Fibroblast of the aortic adventitia (primary cell): ENCODE results near the gene TAF1C. TPM values are rescaled to one million over a fixed set of nuclear protein-coding genes. Genes with fewer than 3 reads are reported as not detected.

Source experiments
- DNase-seq: peaks from one replicate; pipeline ENCODE4 v3.0.0-alpha.2; 2010; ENCODE audit warnings: low read depth
- H3K4me3 ChIP-seq: 2 replicates; pipeline ENCODE4 v1.5.1; 2011; ENCODE audit warnings: low read depth, mild to moderate bottlenecking, control low read depth, low read length, moderate library complexity
- total RNA-seq: library from RNA; depleted of rRNA; stranded (reverse); fragments of >200 nt; gene quantifications from 2 replicates; pipeline ENCODE4 v1.2.3, GENCODE V29; 2012; ENCODE audit warnings: low replicate concordance
- TF ChIP-seq, protein P1 (sequence below): IDR thresholded peaks from 2 replicates; pipeline ENCODE4 v1.5.1; 2011; ENCODE audit warnings: mild to moderate bottlenecking, low read length, control low read depth, inconsistent platforms; ENCODE audit not compliant: insufficient read depth

The TAF1C gene
- total RNA-seq, 1 donor, result 19.4 TPM

DNA sequence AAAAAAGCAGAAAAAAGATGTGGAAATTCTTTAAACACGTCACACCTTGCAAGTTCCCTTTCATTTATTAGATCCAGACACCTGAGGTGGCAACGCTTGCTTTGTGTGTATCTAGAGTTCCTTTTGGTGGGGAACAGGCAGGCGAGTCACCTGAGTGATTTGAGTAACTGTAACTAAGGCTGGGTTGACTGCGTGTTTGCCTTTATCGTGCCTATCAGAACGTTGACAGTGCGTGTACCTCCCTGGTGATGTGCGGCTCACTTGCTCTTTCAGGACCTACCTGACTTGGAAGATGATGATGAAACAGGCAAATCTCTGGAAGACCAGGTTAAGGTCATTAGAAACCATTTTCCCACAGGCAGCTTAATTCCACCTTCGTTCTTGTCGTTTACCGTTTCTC lies 12.5 kb downstream of the TAF1C start:
- TF ChIP-seq, protein P1, sequence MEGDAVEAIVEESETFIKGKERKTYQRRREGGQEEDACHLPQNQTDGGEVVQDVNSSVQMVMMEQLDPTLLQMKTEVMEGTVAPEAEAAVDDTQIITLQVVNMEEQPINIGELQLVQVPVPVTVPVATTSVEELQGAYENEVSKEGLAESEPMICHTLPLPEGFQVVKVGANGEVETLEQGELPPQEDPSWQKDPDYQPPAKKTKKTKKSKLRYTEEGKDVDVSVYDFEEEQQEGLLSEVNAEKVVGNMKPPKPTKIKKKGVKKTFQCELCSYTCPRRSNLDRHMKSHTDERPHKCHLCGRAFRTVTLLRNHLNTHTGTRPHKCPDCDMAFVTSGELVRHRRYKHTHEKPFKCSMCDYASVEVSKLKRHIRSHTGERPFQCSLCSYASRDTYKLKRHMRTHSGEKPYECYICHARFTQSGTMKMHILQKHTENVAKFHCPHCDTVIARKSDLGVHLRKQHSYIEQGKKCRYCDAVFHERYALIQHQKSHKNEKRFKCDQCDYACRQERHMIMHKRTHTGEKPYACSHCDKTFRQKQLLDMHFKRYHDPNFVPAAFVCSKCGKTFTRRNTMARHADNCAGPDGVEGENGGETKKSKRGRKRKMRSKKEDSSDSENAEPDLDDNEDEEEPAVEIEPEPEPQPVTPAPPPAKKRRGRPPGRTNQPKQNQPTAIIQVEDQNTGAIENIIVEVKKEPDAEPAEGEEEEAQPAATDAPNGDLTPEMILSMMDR, result no peak
- no peak for DNase-seq
- H3K4me3 ChIP-seq, result no peak overlapping the region

DNA sequence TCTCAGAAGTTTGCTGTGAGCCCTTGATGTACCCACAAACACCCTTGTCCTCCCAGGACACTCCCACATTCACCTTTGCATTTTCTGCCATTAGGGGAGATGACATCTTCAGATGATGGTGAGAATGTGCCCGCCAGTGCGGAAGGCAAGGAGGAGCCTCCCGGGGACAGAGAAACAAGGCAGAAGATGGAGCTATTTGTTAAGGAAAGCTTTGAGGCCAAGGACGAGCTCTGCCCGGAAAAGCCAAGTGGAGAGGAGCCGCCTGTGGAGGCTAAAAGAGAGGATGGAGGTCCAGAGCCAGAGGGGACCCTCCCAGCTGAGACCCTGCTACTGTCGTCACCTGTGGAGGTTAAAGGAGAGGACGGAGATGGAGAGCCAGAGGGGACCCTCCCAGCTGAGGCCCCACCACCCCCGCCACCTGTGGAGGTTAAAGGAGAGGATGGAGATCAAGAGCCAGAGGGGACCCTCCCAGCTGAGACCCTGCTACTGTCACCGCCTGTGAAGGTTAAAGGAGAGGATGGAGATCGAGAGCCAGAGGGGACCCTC lies 17.0 kb downstream of the TAF1C start:
- no peak for DNase-seq
- TF ChIP-seq, protein P1, result no peak
- H3K4me3 ChIP-seq, result no peak overlapping the region

DNA sequence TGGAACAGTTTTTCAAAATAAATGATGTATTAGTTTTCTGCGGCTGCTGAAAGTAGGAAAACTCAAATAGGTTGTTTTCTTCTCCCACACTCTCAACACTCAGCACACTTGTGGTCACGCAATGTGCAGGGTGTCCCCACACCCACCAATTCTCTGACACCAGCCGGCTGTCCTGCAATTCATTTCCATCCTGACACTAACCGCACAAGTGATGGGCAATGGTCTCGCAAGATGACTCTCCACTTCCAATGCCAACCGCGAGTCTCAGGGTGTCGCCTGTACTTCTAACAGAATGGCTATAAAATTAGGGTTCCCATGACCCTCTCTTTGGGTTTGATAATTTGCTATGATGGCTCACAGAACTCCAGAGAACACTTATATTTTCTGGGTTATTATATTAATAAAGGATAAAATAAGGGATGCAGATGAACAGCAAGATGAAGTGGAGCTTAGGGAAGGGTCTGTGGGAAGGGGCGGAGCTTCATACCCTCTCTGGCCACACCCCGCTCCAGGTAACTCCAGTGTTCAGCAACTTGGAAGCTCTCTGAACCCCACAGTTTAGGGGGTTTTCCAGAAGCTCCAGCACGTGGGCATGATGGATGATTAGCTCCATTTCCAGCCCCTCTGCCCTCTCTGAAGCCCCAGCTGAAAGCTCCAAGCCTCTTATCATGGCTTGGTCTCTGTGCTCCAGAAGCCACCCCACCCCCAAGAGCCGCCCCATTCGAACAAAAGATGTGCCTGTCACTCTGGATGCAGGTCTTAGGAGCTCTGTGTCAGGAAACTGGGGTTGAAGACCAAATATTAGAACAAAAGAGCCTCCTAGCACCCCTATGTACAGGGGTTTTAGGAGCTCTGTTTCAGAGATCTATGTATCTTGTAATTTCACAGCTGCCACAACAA lies 19.8 kb downstream of the TAF1C start:
- DNase-seq, result no peak
- H3K4me3 ChIP-seq, result no peak overlapping the region

DNA sequence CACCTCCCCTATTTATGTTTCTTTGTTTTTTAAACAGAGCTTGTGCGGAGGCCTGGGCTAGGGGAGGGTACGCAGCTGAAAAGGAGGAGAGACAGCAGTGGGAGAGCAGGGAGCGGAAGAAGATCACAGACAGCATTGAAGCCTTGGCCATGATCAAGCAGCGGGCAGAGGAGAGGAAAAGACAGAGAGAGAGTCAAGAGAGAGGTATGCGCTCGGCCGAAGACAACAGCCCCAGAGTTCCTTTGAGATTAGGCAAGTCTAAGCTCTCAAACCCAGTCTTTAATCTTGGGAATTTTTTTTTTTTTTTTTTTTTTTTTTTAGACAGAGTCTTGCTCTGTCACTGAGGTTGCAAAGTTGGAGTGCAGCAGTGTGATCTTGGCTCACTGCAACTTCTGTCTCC lies 21.1 kb downstream of the TAF1C start:
- H3K4me3 ChIP-seq, result no peak overlapping the region
- TF ChIP-seq, protein P1, result no peak
- DNase-seq, result no peak

More for the DNA sequence above, 19.8 kb downstream of the TAF1C start:
- TF ChIP-seq, protein P1, result no peak

DNA sequence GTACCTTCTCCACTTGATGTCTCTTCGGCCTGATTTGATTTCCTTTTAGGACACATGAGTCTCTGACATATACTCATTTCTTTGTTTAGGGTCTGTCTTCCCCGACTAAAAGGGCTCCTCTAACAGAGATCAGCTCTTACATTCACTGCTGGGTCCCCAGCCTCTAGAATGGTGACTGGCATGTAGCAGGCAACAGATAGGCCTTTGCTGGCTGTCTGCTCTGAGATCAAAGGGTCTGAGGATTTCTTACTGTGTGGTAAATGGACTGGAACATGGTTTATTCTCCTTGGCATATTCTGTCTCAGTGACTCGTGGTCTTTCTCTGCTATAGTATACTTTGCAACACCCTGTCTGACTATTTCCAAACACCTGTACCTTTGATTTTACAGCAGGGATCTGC lies 25.1 kb downstream of the TAF1C start:
- TF ChIP-seq, protein P1, result no peak
- no peak overlapping the region for H3K4me3 ChIP-seq
- no peak for DNase-seq

DNA sequence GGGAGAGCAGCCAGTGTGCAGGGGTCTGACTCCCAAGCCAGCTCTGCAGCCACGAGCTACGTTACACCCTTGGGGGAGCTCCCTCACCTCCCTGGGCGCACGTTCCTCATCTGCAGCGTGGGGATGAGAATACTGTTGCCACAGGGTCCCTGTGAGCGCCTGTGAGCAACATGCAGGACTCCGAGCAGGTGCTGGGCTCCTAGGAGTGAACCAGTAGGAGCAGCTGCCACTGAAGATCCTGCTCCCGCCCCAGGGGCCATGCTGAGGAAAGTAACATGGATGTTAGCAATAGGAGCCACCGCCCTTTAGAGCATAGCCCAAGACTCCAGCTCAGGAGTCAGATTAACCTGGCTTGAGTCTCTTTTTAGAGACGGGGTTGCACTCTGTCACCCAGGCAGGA lies 25.8 kb downstream of the TAF1C start:
- TF ChIP-seq, protein P1, result no peak
- DNase-seq, result no peak
- no peak overlapping the region for H3K4me3 ChIP-seq
